GM10248 (cell line): Measurements from ENCODE around the gene IFT122.

Experiments used
- CTCF ChIA-PET: fragments of 300-600 bp; sonication (Branson Sonifier 250); formaldehyde crosslinking; extraction: SDS; loops from one replicate; lab custom pipeline; 2021; ENCODE audit warnings: antibody characterized with exemption; lab: Yijun Ruan, JAX
- POLR2A ChIA-PET: fragments of 350-650 bp; sonication (Branson Sonifier 250); formaldehyde crosslinking; extraction: SDS; loops from one replicate; lab custom pipeline; 2020; ENCODE audit warnings: antibody characterized with exemption; lab: Yijun Ruan, JAX
- DNase-seq: peaks from one replicate; pipeline ENCODE4 v3.0.0; 2012; ENCODE audit errors: extremely low spot score
- TF ChIP-seq, protein P1 (sequence below): IDR thresholded peaks from 2 replicates; pipeline ENCODE4 v1.5.1; 2012; ENCODE audit warnings: mild to moderate bottlenecking, low read depth; ENCODE audit errors: extremely low read depth, missing control alignments, control extremely low read depth

The IFT122 gene

DNA sequence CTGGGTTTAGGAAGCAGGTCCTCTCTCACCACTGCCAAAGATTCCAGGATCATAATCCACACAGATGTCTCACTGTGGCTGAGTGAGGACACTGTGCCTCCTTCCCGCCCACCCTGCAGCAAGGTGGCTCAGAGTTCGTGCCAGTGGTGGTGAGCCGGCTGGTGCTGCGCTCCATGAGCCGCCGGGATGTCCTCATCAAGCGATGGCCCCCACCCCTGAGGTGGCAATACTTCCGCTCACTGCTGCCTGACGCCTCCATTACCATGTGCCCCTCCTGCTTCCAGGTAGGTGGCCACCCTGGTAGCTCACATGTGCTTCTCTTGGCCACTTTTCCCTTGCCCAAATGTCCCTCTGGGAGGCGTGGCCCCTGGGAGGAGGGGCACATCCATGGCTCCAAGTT is 79.4 kb downstream of the IFT122 start:
- POLR2A ChIA-PET: no interaction called here
- DNase-seq: no peak
- TF ChIP-seq, protein P1, sequence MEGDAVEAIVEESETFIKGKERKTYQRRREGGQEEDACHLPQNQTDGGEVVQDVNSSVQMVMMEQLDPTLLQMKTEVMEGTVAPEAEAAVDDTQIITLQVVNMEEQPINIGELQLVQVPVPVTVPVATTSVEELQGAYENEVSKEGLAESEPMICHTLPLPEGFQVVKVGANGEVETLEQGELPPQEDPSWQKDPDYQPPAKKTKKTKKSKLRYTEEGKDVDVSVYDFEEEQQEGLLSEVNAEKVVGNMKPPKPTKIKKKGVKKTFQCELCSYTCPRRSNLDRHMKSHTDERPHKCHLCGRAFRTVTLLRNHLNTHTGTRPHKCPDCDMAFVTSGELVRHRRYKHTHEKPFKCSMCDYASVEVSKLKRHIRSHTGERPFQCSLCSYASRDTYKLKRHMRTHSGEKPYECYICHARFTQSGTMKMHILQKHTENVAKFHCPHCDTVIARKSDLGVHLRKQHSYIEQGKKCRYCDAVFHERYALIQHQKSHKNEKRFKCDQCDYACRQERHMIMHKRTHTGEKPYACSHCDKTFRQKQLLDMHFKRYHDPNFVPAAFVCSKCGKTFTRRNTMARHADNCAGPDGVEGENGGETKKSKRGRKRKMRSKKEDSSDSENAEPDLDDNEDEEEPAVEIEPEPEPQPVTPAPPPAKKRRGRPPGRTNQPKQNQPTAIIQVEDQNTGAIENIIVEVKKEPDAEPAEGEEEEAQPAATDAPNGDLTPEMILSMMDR: no peak
- CTCF ChIA-PET: no interaction called here

DNA sequence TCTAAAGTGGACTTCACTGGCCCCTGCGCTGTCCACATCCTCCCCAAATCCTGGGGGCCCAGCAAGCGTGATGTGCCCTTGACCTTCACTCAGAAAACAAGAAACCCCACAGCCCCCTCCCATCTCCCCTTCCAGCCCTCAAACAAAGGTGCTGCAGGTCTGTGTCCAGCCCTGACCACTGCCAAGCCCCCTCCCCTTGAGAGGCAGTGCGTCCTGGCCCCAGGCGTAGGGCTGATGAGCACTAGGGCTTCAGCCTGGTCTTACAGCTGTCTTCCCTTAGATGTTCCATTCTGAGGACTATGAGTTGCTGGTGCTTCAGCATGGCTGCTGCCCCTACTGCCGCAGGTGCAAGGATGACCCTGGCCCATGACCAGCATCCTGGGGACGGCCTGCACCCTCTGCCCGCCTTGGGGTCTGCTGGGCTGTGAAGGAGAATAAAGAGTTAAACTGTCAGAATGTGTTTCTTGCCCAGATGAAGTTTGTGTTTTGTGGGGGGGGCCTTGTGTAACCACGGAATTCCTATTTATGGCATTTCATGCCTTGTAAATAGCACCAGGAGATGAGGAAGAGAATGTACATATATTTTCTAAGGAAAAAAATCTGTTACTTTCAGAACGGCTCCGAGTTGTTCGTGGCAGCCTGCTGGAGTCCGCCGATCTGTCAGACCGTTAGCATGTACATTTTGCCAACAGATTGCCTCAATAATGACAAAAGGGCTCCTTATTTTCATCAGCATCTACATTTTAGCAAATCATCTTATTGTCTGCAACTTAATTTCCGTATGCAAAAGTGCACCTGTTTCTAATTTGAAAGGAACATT is 80.1 kb downstream of the IFT122 start:
- ChIA-PET CTCF (no interaction called here), POLR2A (no interaction called here)
- DNase-seq: no peak
- TF ChIP-seq, protein P1: no peak

DNA sequence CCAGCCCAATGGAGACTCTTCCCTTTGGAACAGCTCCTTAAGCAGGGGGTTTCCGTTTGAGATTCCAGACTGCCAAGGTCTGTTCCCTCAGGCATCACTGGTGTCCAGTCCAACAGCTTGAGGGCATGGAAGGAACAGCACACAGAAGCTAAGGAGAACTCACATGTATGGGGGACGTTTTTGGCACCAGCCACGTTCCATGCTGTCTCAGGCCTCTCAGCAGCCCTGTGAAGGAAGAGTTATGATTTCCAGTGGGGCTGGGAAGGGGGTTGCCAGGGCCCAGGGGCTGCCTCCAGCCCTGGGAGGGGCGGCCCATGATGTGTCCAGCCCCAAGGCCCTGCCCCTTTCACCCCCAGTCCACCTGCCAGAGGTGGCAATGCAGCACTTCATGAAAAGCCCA is 80.9 kb downstream of the IFT122 start:
- TF ChIP-seq, protein P1: no peak
- CTCF ChIA-PET: no interaction called here
- POLR2A ChIA-PET: no interaction called here
- no peak for DNase-seq

DNA sequence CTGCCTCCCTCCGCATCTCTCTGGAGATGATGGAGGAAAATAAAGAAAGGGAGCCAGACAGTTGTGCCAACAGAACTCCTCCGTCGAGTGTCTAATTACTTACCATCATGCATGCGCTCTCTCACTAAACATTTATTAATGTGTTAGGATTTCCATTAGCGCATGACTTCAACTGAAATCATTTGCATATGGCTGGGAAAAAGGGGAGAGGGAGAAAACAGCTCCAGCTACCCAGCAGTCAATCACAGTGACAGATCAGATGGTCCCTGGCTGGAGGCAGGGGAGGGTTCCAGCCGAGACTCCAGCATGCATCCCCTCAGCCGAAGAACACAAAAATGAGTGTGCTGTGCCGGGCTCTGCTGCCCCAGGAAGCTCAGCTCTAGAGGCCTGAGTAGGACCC is 81.6 kb downstream of the IFT122 start:
- POLR2A ChIA-PET: interaction anchor here (1.0 kb wide), 1 partner anchor 82 kb away, joined by 3 read pairs; the partner anchor contains the start of genes IFT122 and MBD4
- no peak for DNase-seq
- TF ChIP-seq, protein P1: no peak
- CTCF ChIA-PET: no interaction called here

DNA sequence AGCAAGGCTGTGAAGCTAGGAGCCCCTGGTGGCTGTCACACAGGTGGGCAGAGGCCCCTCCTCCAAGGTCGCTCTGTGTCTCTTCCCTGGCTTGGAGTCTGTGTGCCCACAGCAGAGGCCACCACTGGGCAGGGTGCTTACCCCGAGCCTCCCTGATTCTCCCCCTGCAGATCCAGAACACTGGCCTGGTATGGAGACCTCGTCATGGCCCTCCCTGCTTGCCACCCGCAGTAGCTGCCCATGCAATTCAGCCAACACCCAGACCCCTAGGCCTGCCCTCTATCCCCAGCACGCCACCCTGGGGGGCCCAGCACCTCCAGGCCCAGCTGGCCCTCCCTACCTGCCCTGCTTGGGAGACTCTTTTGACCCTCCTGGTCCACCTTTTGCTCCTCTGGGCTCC is 82.9 kb downstream of the IFT122 start:
- ChIA-PET POLR2A (interaction anchor here (1.0 kb wide), 1 partner anchor 83 kb away, joined by 3 read pairs; the partner anchor contains the start of genes IFT122 and MBD4), CTCF (interaction anchor here (1.3 to 2.0 kb wide), 3 partner anchors 9 to 11 kb away, joined by 3 to 6 read pairs (median 4); no protein-coding TSS in a partner anchor)
- TF ChIP-seq, protein P1: no peak
- no peak for DNase-seq

DNA sequence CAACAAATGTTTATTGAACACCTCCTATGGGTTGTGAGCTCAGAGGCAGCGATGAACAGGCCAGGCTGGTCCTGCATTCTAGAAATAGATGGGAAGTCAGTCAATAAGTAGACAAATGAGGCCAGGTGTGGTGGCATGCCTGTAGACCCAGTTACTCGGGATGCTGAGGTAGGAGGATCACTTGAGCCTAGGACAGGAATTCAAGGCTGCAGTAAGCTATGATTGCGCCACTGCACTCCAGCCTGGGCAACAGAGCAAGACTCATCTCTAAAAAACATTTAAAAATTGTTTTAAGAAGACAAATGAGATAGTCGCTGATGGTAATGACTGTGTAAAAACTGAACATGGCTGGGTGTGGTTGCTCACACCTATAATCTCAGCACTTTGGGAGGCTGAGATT is 84.1 kb downstream of the IFT122 start:
- no peak for DNase-seq
- ChIA-PET POLR2A (no interaction called here), CTCF (interaction anchor here (0.7 to 2.0 kb wide), 6 partner anchors 9 to 34 kb away, joined by 3 to 6 read pairs (median 4); no protein-coding TSS in a partner anchor)
- TF ChIP-seq, protein P1: no peak
